Measurements from ENCODE around the gene NCAPD3.

NCAPD3 gene

GRCh38 chr11:134252346-134253187, 28.8 kb upstream of the NCAPD3 start:
- no peak for DNase-seq (ENCODE audit: low spot score)

GRCh38 chr11:134250675-134251074, 26.9 kb upstream of the NCAPD3 start:
- DNase-seq (ENCODE audit: low spot score), result no peak

DNA sequence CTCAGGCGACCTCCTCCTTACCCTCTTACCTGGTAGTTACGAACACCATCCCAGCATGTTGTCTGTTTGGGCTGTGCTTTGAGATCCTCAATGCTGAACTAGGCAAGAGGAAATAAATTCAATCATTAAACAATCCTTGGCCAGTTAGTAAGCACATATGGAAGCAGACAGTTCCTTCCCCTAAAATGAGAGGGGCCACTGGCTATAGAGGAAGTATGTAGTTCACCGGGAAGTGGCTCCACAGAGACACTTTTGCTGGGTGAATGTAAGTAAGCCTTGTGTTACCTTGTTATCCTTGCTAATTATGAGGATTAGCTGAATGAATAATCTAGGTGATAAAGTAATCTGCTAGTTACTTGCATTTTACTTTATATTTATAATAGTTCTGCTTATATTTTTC, 26.5 kb upstream of the NCAPD3 start:
- DNase-seq (ENCODE audit: low spot score), result no peak

DNA sequence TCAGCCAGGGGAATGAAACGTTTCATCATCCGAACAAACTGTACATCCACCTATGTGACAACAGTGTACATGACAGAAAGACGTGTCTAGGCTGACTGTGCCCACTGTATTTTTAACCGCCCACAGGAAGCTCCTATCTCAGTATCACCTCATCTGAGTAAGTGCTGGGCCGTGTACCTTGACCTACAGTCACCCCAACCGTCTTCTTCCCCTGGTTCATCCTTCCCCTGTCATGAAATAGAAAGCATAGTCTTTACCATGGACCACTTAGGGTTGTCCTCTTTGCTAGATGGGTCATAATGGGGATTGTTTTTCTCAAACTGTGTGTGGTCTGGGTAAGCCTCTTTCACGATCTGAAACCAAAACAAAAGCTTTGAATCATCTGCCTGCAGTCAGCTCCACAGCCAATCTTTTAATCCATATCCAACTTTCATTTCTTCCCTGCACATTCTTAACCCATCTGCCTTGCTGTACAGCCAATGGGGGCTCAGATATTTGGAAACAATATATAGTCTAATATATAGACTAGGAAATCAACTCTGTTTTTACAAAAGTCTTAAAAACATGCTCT, 25.2 kb upstream of the NCAPD3 start:
- DNase-seq (ENCODE audit: low spot score), result no peak

DNA sequence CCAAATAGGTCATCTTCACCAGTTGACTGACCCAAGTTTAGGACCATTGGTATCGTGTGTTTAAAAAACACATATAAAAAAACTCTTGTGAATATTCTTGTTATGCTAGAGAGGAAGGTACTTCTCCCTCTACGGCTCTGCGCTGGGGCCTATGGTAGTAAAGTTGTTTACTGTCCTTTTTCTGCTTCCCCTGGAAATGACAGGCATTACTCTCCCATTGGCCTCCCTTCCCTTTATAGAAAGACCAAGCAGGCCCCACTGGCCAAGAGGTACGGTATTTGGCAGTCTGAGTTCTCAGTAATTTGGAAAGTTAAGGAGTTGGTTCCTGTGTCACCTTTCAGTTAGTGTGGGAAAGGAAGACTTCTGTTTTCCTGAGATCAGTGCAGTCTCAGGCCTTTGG, 22.9 kb upstream of the NCAPD3 start:
- DNase-seq (ENCODE audit: low spot score), result no peak

DNA sequence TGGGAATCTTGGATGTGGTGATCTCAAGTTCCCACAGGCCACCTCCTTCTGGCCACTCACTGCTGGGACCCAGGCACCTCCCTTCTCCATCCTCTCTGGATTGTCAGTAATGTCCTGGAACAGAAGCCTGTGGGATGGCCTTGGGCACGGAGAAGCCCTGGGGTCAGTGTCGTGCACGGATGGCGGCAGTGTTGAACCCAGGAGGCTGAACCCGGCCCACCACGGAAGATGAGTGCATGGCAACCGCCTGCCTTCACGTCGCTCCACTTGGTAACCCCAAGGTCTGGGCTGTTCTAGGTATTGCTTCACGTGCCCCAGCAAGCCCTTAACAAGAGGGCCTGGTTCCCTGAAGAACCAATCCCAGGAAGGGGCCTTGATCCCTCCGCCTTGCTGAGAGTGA, 22.3 kb upstream of the NCAPD3 start:
- no peak for DNase-seq (ENCODE audit: low spot score)

- no peak for DNase-seq (ENCODE audit: low spot score)
These were observed 21.7 kb upstream of the NCAPD3 start for GRCh38 chr11:134245434-134245833.

DNA sequence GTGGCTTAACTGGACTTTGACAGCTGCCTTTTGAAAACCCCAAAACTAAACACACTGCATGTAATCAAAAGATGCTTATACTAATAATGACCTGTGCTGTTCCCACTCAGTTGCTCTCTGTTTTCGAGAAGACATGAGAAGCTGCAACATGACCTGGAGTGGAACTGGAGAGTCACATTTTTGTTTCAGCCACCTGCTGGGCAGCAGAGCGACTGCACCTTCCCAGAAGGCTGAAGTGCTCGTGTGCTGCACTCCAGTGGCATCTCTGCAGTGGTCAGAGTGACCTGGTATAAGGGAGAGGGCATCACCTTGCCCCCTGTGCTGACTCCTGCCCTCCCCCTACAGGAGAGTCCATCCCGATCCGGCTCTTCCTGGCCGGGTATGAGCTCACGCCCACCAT, 20.8 kb upstream of the NCAPD3 start:
- DNase-seq (ENCODE audit: low spot score), result peak; percentile 36

DNA sequence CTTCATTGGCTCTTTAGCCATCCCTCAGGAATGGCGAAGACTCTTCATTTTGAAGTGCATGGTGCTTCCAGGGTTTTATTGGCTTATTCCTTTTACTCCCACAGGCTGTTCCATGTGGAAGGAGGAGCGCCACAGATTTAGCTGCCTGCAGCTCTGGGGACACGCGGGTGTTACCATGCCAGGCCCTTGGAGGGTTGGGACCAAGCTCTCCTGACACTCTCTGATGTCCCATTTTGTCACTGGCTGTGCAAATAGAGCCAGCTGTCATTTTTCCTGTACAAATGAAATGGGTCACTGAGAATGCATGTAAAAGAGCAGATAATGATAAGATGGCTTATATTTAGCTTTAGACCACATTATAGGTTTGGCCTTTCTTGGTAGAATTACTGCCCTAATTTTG, 20.1 kb upstream of the NCAPD3 start:
- DNase-seq (ENCODE audit: low spot score), result no peak

DNA sequence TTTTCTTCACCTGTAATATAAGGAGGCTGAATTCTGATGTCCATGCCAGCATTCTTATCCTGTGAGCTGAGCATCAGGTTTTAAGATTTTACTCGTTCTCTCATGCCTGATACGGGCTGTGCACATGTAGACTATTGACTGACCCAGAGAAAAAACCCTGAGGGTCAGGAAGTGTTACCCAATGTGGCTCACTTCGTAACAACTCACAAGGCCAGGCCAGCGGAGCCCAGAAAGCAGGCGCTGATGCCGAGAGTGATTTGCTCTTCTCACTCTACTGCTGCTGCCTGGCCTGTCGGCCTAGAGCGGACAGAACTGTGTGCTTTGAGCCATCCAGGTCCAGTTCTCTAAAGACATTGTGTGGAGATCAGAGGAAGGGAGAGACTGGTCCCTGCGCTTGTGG, 18.6 kb upstream of the NCAPD3 start:
- DNase-seq (ENCODE audit: low spot score), result no peak

DNA sequence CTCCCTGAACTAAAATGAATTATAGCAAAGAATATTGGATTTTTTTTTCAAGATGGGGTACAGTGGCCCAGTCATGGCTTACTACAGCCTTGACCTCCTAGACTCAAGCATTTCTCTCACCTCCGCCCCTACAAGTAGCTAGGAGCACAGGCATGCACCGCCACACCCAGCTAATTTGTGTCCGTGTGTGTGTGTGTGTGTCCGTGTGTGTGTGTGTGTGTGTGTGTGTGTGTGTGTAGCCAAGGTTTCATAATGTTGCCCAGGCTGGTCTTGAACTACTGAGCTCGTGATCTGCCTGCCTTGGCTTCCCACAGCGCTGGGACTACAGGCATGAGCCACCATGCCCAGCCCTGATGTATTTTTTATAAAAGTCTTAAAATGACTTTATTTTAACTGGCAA, 16.8 kb upstream of the NCAPD3 start:
- DNase-seq (ENCODE audit: low spot score), result no peak

GRCh38 chr11:134238956-134239355, 15.2 kb upstream of the NCAPD3 start:
- no peak for DNase-seq (ENCODE audit: low spot score)

GRCh38 chr11:134237557-134237922, 13.8 kb upstream of the NCAPD3 start:
- no peak for DNase-seq (ENCODE audit: low spot score)

DNA sequence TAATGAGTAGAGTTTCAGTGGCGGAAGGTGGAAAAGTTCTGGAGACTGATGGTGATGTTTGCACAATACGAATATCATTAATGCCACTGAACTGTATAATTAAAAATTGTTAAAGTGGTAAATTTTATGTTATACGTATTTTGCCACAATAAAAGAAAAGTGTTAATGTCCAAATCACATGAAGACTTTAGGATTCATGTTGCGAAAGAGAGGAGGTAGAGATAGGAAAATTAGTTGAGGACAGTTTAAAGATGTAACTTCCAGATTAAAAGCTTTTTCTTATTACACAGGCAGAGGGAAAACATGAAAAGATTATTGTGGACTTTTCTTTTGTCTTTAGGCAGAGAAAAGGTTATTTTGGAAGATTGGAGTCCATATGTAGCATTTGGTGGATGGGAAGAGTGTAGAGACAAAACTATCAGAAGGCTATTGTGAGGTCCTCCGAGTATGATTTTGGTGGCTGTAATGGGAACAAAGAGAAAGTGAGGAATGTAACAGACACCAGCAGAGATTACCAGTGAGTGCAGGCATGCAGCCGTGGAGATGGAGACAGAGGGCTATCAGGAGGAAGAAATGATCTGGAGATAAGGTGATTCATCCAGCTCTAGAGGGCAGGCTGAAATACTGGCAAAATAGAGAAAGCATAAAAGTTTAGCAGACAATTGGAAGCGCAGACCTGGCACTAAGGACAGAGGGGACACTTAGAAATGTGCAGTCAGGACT, 13.2 kb upstream of the NCAPD3 start:
- no peak for DNase-seq (ENCODE audit: low spot score)

DNA sequence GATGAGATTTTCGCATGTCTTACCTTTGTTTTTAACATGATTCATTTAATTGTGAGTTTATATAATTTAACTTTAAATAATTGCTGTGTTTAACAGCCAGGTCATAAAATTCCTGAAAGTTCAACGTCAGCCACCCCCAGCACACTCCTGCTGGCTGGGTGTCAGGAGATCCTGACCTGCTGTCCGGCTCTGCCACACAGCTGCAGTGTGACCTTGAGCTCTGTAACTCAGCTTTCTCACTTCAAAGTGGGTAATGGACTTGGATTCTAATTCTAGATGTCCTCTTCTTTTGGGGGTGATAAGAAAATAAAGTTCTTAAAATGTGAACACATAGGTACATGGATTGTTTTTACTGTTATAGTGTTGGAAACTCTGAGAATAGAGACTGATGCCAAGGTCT, 11.6 kb upstream of the NCAPD3 start:
- DNase-seq (ENCODE audit: low spot score), result no peak

DNA sequence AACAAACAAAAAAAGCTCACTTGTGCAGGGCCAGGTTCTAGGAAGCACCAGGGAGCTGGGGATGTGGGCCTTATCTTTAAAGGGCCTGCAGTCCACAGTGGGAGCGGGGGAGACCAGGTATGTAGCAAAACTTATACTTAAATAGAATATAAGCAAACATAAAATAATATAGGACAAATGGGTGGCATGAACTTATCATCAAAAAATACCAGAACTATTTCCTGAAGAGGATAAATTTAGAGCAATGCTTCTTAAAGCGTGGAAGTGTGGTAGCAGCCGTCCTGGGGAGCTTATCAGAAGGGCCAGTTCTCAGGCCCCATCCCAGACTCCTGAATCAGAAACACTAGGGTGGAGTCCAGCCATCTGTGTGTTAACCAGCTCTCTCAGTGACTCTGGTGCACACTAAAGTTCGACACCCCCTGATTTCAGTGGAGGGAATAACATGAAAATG, 10.0 kb upstream of the NCAPD3 start:
- DNase-seq (ENCODE audit: low spot score), result no peak

DNA sequence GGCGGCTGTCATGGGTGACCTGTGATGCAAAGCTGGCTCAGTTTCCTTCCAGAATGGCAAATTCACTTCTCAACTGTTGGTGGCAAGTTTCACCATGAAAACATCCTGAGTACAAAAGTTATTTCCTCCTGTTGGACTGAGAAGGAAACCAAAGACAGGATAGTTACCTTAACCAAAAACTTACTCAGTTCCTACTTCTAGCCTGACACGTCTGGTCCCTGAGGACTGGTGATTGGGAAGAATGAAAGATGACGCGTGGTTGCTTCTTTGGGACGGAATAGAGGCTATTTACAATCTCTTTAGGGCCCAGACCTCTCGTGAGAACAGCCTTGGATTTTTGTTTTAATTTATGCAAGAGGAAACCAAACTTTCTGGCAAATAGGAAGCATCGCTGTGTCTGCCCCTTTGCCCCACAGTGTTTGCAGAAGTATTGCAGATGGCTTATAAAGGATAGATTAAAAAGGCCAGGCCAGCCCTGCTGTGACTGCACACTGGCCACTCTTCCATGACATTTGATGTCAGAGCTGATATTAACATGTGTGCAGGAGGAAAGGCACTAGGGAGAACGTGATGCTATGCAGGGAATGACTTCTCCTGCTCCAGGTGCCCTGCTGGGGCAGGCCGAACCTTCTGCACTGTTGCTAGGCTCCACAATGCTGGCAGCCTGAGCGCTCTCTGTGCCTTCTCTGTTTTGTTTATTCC, 8.3 kb upstream of the NCAPD3 start:
- DNase-seq (ENCODE audit: low spot score), result no peak

DNA sequence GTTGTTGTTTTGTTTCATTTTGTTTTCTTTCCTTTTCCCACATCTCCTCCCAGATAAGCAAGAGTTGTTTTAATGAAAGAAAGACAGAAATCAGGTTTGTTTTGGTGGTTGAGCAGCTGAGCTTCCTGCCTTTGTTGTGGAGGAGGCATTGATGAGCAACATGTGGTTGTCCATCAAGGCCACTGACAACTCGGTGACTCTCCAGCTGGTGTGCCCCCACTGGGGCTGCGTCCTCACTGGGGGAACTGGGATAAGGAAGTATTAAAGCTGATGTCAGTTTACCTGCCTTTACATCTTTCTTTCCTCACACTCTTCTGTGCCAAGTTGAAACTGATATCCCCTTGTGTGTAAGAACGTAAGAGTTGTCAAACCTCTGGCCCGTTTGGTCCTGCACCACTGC, 6.6 kb upstream of the NCAPD3 start:
- no peak for DNase-seq (ENCODE audit: low spot score)

- DNase-seq (ENCODE audit: low spot score), result no peak
These were observed 5.5 kb upstream of the NCAPD3 start for GRCh38 chr11:134229126-134229790.

- no peak for DNase-seq (ENCODE audit: low spot score)
These were observed 4.9 kb upstream of the NCAPD3 start for GRCh38 chr11:134228625-134229024.

DNA sequence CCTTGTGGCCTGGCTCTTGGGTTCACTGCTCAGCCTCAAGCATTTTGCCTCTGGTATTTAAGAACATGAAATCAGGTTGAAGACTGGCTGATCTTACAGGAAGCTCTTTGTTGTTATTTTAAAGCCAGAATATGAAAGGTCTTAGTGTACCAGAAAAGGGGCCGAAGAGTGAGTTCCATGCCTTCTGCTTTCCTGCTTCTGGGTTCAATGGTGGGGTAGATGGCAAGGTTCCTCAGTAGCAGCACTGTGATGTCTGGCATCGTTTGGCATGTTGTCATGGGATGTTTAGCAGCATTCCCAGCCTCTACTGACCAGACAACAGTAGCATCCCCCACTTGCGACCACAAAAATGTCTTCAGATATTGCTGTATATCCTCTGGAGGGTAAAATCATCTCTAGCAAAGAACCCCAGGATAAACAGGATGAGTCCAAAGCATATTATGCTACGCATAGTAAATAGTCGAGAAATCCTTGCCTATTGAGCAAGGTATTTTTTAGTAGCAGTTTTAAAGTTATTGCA, 3.1 kb upstream of the NCAPD3 start:
- DNase-seq (ENCODE audit: low spot score), result no peak

Data from HuH-7 (cell line).